ENCODE results near the gene VIL1.

DNA sequence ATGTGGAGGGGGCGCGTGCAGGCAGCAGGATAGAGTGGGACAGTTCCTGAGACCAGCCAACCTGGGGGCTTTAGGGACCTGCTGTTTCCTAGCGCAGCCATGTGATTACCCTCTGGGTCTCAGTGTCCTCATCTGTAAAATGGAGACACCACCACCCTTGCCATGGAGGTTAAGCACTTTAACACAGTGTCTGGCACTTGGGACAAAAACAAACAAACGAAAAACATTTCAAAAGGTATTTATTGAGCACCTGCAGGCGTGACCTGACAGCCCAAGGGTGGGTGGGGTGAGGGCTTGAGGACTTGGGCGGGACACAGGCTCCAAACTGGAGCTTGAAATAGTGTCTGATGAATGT is 23.9 kb upstream of the VIL1 start:
- TF ChIP-seq, protein P1, sequence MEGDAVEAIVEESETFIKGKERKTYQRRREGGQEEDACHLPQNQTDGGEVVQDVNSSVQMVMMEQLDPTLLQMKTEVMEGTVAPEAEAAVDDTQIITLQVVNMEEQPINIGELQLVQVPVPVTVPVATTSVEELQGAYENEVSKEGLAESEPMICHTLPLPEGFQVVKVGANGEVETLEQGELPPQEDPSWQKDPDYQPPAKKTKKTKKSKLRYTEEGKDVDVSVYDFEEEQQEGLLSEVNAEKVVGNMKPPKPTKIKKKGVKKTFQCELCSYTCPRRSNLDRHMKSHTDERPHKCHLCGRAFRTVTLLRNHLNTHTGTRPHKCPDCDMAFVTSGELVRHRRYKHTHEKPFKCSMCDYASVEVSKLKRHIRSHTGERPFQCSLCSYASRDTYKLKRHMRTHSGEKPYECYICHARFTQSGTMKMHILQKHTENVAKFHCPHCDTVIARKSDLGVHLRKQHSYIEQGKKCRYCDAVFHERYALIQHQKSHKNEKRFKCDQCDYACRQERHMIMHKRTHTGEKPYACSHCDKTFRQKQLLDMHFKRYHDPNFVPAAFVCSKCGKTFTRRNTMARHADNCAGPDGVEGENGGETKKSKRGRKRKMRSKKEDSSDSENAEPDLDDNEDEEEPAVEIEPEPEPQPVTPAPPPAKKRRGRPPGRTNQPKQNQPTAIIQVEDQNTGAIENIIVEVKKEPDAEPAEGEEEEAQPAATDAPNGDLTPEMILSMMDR (IDR thresholded peaks at IDR 0.05 in 2 of 3, conservative IDR thresholded peaks at IDR 0.05 in 1 of 3; ENCODE audit: borderline replicate concordance in 1 of 3, insufficient read depth in 1 of 3, low read depth in 2 of 3, low read length in 2 of 3) = no peak
- TF ChIP-seq POLR2AphosphoS5 (IDR thresholded peaks at IDR 0.05; ENCODE audit: low read depth, low read length) = no peak
- no peak for TF ChIP-seq EZH2 (IDR thresholded peaks at IDR 0.05)
- no peak for TF ChIP-seq POLR2A (IDR thresholded peaks at IDR 0.05; ENCODE audit: borderline replicate concordance, extremely low read depth, insufficient read depth, insufficient read length)
- TF ChIP-seq SRF (IDR thresholded peaks at IDR 0.05; ENCODE audit: low read depth) = no peak
